Stimulated activated CD8-positive, alpha-beta memory T cell treated with anti-CD3 and anti-CD28 coated beads, Interleukin-2, amount 100 ng/mL, for 48 hours (primary cell): Measurements from ENCODE around the gene GCN1.

Experiments
- DNase-seq, 2 donors: peaks; one replicate each; pipeline ENCODE4 v3.0.0-alpha.2; 2020; ENCODE audit warnings: low read depth in 2 of 2

GCN1 gene

GRCh38 chr12:120141336-120141735 lies 53.2 kb downstream of the GCN1 start:
- DNase-seq, result no peak

GRCh38 chr12:120140603-120141002 lies 53.9 kb downstream of the GCN1 start:
- no peak for DNase-seq

GRCh38 chr12:120139958-120140357 lies 54.6 kb downstream of the GCN1 start:
- DNase-seq, result no peak

GRCh38 chr12:120138366-120138765 lies 56.1 kb downstream of the GCN1 start:
- no peak for DNase-seq

GRCh38 chr12:120137833-120138232 lies 56.7 kb downstream of the GCN1 start:
- DNase-seq, result no peak

- DNase-seq, result no peak
These were observed 58.3 kb downstream of the GCN1 start for GRCh38 chr12:120136093-120136770.

DNA sequence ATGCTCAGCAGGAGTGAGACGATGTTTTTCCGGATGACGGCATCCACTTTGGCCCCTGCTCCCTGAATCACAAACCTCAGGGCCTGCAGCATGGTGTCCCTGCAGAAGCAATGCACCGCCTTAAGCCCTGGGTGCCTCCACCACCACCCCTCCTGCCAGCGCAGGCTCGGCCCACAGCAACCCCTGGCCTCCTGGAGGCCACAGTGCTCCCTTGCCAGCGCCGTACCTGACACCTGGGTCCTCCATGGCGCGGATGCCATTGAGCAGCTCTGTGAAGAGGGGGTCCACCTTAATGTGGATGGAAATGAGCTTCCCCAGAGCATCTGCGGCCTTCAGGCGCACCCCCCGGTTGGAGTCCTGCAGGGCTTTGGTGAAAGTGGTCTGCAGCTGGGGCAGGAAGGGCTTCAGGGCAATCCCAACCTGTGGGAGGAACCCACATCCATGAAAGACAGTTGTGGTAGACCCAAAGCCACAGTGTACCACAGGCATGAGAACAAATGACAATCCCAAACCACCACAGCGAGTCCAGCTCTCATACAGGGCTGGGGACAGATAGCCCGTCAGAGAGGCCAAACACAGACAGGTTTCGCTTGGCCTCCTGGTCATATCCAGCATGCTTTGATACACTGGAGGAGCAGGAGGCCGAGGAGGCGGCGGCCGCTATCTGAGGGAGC lies 60.1 kb downstream of the GCN1 start:
- no peak for DNase-seq

GRCh38 chr12:120132863-120133385 lies 61.6 kb downstream of the GCN1 start:
- DNase-seq, result no peak

DNA sequence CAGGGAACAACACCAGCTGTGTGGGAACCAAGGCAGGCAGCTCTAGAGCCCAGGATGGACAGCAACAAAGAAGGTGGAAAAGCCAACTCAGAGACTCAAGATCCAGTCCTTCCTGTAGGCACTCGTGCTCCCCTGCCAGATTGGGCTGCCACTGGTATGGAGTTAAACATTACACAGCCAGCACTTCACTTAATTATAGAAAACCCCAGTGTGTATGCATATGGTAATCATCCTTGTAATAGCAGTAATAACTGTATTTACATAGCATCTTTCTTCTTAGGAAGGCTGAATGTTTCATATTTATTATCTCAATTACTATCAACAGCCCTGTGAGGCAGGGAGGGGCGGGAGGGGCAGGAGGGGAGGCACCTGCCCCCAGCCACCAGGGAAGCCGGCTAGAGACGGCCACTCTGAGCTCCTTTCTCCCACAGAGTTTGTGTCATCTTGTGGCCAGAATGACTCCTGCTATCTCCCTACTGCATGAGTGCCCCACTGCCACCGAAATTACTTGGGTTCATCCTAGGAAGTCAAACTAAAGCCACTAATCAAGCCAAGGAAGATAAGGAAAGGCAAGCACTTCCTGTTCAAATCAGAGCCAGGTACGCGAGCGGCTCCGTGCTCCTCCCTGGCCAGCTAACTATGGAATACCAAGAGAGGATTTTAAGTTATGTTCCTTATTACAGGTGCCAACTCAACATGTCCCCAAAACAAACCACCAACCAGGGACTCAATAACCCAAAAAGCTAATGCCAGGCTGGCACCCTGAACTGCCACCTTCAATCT lies 62.3 kb downstream of the GCN1 start:
- DNase-seq, result no peak

DNA sequence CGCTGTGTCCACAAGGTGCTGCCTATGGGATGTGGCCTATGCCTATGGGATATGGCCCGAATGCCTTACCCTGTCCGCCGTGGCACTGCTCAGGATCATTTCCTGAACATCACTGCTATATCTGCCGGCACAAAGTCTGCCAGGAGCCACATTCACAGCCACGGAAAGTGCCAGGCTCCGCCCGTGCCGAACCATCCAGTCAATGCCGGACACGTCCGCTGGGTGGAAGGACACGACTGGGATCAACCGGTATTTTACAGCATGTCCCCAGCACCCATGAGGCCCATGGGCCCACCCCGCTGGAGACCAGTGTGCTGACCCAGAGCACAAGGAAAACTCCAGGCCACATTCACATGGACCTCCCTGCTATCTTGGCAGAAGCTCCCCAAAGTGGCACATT lies 63.4 kb downstream of the GCN1 start:
- DNase-seq, result no peak

DNA sequence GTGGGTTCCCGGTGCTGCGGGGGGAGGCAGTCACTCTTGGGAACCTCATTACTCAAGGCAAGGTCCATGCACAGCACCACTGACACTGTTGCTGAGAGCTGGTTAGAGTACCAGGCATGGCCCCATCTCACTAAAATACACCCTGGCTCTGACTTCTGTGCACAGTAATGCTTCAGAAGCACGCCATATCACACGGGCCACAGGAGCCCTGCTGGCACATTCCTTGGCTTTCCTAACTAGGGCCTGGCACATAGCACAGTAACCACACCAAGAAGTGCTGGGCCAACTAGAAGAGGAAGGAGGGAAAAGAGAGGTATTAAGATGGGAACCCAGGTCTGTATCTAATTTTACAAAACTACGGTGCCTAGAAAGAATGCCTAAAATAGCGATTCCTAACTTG lies 64.5 kb downstream of the GCN1 start:
- no peak for DNase-seq

GRCh38 chr12:120126635-120127005 lies 67.9 kb downstream of the GCN1 start:
- DNase-seq, result no peak

DNA sequence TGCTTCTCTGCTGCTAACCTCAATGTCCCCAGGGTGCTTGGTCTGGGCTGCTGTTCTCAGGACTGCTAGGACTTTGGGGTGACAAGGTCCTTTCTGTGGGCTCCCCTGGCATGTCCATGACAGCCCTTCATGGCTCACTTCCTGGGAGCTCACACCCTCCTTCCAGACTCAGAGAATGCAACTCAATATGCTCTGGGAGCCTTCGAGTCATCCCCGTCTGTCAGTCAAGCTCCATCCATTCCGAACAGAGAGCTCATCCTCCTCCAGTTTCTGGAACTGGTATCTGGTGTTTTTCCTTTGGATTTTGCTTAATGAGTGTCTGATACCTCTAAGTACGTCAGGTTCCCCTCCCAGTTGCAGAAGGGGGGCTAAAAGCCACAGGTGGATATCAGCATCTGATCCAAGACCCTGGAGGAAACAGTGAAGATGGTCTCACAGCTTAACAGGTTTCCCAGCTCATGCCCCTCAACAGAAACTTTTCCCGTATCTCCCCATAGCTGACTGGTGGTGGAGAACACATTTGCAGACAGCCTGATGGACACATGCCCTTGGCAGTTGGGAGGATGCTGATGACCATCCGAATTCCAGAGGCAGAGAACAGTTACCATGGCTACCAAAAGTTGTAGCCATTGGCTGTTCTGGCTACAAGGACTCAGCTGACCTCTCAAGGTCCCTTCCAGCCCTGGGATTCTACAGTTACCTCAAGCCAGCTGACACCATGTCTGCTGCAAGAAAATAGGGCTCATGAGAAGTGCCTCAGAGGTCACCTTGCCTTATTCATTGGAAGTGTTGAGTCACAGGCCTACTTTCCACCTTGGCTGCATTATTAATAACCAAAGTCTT lies 68.5 kb downstream of the GCN1 start:
- DNase-seq, result no peak

- DNase-seq, result no peak
These were observed 69.5 kb downstream of the GCN1 start for GRCh38 chr12:120125029-120125428.

DNA sequence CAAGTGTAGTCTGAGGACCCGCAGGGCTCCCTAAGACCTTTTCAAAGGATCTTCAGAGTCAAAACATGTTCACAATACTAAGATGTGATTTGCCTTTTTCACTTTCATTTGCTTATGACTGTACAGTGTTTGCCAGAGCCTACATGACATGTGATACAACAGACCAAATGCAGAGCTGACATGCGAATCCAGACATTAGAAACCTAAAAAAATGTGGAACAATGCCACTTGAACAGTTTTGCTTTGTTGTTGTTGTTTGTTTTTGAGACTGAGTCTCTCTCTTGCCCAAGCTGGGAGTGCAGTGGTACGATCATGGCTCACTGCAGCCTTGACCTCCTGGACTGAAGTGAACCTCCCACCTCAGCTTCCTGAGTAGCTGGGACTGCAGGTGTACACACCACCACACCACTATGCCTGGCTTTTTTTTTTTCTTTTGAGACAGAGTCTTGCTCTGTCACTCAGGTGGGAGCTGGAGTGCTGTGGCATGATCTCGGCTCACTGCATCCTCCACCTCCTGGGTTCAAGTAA lies 72.7 kb downstream of the GCN1 start:
- no peak for DNase-seq

DNA sequence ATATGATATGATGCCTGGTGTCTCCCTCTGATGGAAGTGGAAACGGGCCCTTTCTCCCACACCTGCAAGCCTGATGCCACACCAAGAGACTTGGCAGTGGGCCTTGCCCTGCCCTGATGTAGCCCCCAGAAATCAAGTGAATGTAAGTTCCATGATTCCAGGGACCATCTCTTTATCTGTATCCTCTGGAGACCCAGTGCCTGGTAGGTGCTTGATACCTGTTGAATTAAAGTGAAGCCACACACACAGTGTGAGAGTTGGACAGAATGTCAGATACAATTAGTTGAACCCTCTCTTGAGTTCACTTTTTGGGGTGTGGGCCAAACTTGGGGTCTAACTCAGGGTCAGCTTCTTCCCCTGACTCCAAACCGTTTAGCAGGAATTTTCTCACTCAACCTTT lies 73.2 kb downstream of the GCN1 start:
- no peak for DNase-seq

GRCh38 chr12:120119271-120119973 lies 75.1 kb downstream of the GCN1 start:
- DNase-seq, result no peak

DNA sequence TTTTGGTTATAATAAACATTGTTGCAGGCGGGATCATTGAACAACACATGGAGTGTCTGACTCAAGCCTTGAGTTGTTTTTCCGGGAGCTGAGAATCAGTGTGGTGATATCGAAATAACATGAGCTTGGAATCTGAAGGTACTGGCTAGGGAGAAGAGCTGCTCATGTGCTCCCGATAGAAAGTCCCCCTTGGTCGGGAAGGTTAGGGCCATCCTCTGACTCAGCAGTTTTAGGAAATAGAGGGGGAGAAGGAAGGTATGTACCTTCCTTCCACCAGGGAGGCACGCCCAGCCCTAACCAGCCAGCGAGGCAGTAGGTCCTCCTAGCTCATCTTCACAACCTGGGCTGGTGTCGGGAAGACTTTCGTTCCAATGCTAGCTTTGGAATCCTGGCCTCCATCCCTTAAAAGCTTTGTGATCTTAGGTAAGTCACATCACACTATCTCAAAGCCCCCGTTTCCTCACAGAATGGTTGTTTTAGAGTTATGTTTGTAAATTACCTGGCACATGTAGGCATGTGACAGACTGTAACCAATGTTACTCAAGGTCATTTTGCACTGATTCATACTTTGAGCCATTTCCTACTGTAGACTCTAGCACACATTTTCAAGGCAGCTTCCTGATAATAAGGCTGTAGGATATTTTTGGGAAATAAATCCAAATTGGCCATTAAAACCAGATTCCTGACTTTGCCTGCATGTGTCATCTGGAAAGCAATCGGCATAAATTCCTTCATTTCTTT lies 76.0 kb downstream of the GCN1 start:
- no peak for DNase-seq

DNA sequence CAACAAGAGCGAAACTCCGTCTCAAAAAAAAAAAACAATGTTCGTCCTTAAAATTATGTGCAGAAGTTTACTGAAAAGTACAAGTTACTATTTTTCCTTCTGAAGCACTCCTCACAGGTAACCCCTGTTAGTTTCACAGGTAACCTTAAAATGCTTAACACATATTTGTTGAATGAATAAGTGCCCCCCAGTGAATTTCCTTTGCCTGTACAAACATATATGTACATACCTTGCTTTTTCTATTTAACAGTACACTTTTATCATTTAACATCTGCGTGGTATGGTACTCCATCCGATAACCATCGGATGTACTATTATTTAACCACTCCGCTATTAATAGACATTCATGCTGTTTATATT lies 76.6 kb downstream of the GCN1 start:
- no peak for DNase-seq
